HUES6 (cell line): ENCODE data around the gene ZFYVE1.
"Not testable (repeated sequence)": the region's sequence is repeated elsewhere in the genome, so short reads cannot be mapped to it uniquely, and the experiment has no call there.

Source experiments
- H3K27ac ChIP-seq: 2 replicates; pipeline ENCODE4 v1.7.0; 2013; ENCODE audit warnings: low read depth, mild to moderate bottlenecking, low read length, inconsistent platforms
- H3K27me3 ChIP-seq: 2 replicates; pipeline ENCODE4 v1.6.1; 2013; ENCODE audit warnings: low read length; ENCODE audit not compliant: control insufficient read depth, insufficient read depth
- H3K36me3 ChIP-seq: 2 replicates; pipeline ENCODE4 v1.6.1; 2013; ENCODE audit warnings: low read length; ENCODE audit not compliant: control insufficient read depth, insufficient read depth
- H3K4me1 ChIP-seq: 2 replicates; pipeline ENCODE4 v1.6.1; 2013; ENCODE audit warnings: low read length; ENCODE audit not compliant: control insufficient read depth, insufficient read depth
- H3K4me3 ChIP-seq: 2 replicates; pipeline ENCODE4 v1.5.1; 2013; ENCODE audit warnings: low read depth, low read length
- H3K9ac ChIP-seq: one replicate; pipeline ENCODE4 v1.6.1; 2013; ENCODE audit warnings: mild to moderate bottlenecking, low read length
- H3K9me3 ChIP-seq: 2 replicates; pipeline ENCODE4 v1.6.1; 2013; ENCODE audit warnings: low read depth, low read length; ENCODE audit not compliant: control insufficient read depth, insufficient read depth

ZFYVE1 gene

GRCh38 chr14:72958548-72958947, 68.4 kb downstream of the ZFYVE1 start:
- Histone ChIP-seq H3K27me3 (no peaks in the 10 kb centered on the region), H3K4me3 (no peak overlapping the region), H3K27ac (no peak overlapping the region), H3K36me3 (peaks cover 65% of the 10 kb centered on the region), H3K4me1 (no peaks in the 10 kb centered on the region), H3K9me3 (no peaks in the 10 kb centered on the region), H3K9ac (no peak overlapping the region)

GRCh38 chr14:72957213-72957612, 69.7 kb downstream of the ZFYVE1 start:
- Histone ChIP-seq H3K4me3 (no peak overlapping the region), H3K27ac (no peak overlapping the region), H3K9me3 (no peaks in the 10 kb centered on the region), H3K36me3 (peaks cover 71% of the 10 kb centered on the region), H3K4me1 (no peaks in the 10 kb centered on the region), H3K9ac (no peak overlapping the region), H3K27me3 (no peaks in the 10 kb centered on the region)

GRCh38 chr14:72956741-72957140, 70.2 kb downstream of the ZFYVE1 start:
- H3K9me3 ChIP-seq, H3K9ac ChIP-seq, H3K4me1 ChIP-seq, H3K27ac ChIP-seq, H3K4me3 ChIP-seq, H3K27me3 ChIP-seq: not testable (repeated sequence)
- peaks cover 75% of the 10 kb centered on the region for H3K36me3 ChIP-seq

- Histone ChIP-seq H3K9ac (no peak overlapping the region), H3K36me3 (peaks cover 52% of the 10 kb centered on the region), H3K27ac (no peak overlapping the region), H3K4me3 (no peak overlapping the region), H3K4me1 (no peaks in the 10 kb centered on the region), H3K9me3 (no peaks in the 10 kb centered on the region), H3K27me3 (no peaks in the 10 kb centered on the region)
These were observed 74.7 kb downstream of the ZFYVE1 start for GRCh38 chr14:72952171-72952570.

- Histone ChIP-seq H3K4me3 (no peak overlapping the region), H3K9ac (no peak overlapping the region), H3K27me3 (no peaks in the 10 kb centered on the region), H3K27ac (no peak overlapping the region), H3K36me3 (peaks cover 52% of the 10 kb centered on the region), H3K9me3 (no peaks in the 10 kb centered on the region), H3K4me1 (no peaks in the 10 kb centered on the region)
These were observed 78.3 kb downstream of the ZFYVE1 start for GRCh38 chr14:72948481-72949138.

- Histone ChIP-seq H3K27ac (no peak overlapping the region), H3K36me3 (peaks cover 59% of the 10 kb centered on the region), H3K4me3 (no peak overlapping the region), H3K27me3 (no peaks in the 10 kb centered on the region), H3K4me1 (no peaks in the 10 kb centered on the region), H3K9ac (no peak overlapping the region), H3K9me3 (no peaks in the 10 kb centered on the region)
These were observed 79.3 kb downstream of the ZFYVE1 start for GRCh38 chr14:72947366-72948160.

GRCh38 chr14:72946491-72946890, 80.4 kb downstream of the ZFYVE1 start:
- no peak overlapping the region for H3K4me3 ChIP-seq
- H3K9ac ChIP-seq: no peak overlapping the region
- no peaks in the 10 kb centered on the region for H3K27me3 ChIP-seq
- H3K9me3 ChIP-seq: no peaks in the 10 kb centered on the region
- H3K27ac ChIP-seq: no peak overlapping the region
- H3K4me1 ChIP-seq: no peaks in the 10 kb centered on the region
- peaks cover 59% of the 10 kb centered on the region for H3K36me3 ChIP-seq

- Histone ChIP-seq H3K36me3 (peaks cover 63% of the 10 kb centered on the region), H3K27me3 (no peaks in the 10 kb centered on the region), H3K27ac (no peak overlapping the region), H3K4me3 (no peak overlapping the region), H3K9ac (no peak overlapping the region), H3K4me1 (no peaks in the 10 kb centered on the region), H3K9me3 (no peaks in the 10 kb centered on the region)
These were observed 81.4 kb downstream of the ZFYVE1 start for GRCh38 chr14:72945356-72946027.

GRCh38 chr14:72943876-72944430, 83.0 kb downstream of the ZFYVE1 start:
- Histone ChIP-seq H3K27ac (no peak overlapping the region), H3K4me3 (no peak overlapping the region), H3K4me1 (no peaks in the 10 kb centered on the region), H3K9me3 (no peaks in the 10 kb centered on the region), H3K9ac (no peak overlapping the region), H3K36me3 (peaks cover 71% of the 10 kb centered on the region), H3K27me3 (no peaks in the 10 kb centered on the region)

- no peak overlapping the region for H3K9ac ChIP-seq
- no peaks in the 10 kb centered on the region for H3K27me3 ChIP-seq
- no peak overlapping the region for H3K4me3 ChIP-seq
- H3K36me3 ChIP-seq: peaks cover 73% of the 10 kb centered on the region
- H3K9me3 ChIP-seq: no peaks in the 10 kb centered on the region
- no peak overlapping the region for H3K27ac ChIP-seq
- H3K4me1 ChIP-seq: no peaks in the 10 kb centered on the region
These were observed 84.0 kb downstream of the ZFYVE1 start for GRCh38 chr14:72942934-72943333.
